ENCODE measurements around the gene DYRK3.
"Not testable (repeated sequence)": the region's sequence is repeated elsewhere in the genome, so short reads cannot be mapped to it uniquely, and the experiment has no call there.

DYRK3 gene

DNA sequence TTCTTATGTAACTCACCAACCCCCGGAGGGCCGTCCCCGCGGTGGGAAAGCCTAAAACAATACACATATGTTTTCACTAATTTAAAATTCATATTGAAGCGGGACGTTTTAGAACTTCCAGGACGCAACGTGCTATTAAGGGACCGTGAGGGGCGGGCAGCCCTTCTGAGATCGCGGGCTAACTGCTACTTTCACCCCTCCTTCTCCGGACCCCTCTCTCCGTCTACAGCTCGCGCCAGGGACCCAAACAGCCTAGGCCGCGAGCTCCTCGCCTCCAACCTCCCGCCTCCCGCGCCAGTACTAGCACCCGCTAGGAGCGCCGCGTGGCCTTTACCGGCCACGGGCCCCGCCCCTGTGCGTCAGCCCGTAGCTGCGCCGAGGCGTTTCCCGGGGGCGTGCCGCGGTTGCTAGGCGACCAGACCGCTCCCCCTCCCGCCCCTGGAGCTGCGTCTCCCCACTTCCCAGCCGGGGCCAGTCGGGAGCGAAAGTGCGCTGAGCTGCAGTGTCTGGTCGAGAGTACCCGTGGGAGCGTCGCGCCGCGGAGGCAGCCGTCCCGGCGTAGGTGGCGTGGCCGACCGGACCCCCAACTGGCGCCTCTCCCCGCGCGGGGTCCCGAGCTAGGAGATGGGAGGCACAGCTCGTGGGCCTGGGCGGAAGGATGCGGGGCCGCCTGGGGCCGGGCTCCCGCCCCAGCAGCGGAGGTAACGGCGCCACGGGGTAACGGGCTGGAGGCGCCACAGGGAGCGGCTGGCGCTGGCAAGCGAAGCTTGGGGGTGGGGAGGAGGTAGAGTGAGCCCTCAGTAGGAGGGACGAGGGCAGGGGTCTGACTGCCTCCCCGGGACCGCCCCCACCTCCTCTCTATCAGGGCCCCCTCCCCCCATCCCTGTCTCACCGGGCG, at the start of gene DYRK3:
DYRK3 (plus strand) TSS at position 457 of the 898 bp plus-strand sequence; CDS start at position 625, 168 bp downstream.
- DNase-seq = peak; percentile 92

DNA sequence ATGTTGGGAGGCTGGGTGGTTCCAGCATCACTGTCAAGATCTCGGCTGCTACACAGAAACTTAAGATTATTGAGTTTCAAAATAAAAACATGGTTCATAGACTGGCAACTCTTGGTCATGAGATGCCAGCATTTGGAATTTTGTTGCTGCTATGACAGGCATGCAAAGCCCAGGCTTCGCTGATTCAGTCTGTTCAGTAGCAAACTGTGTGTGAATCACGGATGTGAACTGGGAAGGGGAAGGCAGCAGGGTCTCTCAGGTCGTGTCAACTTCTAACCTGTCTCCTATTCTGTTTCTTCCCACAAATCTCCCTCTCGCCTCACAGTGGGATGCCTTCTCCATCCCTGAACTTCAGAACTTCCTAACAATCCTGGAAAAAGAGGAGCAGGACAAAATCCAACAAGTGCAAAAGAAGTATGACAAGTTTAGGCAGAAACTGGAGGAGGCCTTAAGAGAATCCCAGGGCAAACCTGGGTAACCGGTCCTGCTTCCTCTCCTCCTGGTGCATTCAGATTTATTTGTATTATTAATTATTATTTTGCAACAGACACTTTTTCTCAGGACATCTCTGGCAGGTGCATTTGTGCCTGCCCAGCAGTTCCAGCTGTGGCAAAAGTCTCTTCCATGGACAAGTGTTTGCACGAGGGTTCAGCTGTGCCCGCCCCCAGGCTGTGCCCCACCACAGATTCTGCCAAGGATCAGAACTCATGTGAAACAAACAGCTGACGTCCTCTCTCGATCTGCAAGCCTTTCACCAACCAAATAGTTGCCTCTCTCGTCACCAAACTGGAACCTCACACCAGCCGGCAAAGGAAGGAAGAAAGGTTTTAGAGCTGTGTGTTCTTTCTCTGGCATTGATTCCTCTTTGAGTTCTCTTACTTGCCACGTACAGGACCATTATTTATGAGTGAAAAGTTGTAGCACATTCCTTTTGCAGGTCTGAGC, 48.6 kb upstream of the DYRK3 start:
- no peak for DNase-seq

DNA sequence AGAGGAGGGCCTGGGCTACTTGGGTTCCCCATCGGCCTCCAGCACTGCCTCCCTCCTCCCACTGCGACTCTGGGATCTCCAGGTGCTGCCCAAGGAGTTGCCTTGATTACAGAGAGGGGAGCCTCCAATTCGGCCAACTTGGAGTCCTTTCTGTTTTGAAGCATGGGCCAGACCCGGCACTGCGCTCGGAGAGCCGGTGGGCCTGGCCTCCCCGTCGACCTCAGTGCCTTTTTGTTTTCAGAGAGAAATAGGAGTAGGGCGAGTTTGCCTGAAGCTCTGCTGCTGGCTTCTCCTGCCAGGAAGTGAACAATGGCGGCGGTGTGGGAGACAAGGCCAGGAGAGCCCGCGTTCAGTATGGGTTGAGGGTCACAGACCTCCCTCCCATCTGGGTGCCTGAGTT, 47.4 kb upstream of the DYRK3 start:
- no peak for DNase-seq

DNA sequence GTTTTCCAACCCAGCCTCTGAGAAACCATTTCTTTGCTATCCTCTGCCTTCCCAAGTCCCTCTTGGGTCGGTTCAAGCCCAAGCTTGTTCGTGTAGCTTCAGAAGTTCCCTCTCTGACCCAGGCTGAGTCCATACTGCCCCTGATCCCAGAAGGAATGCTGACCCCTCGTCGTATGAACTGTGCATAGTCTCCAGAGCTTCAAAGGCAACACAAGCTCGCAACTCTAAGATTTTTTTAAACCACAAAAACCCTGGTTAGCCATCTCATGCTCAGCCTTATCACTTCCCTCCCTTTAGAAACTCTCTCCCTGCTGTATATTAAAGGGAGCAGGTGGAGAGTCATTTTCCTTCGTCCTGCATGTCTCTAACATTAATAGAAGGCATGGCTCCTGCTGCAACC, 46.8 kb upstream of the DYRK3 start:
- DNase-seq = no peak

DNA sequence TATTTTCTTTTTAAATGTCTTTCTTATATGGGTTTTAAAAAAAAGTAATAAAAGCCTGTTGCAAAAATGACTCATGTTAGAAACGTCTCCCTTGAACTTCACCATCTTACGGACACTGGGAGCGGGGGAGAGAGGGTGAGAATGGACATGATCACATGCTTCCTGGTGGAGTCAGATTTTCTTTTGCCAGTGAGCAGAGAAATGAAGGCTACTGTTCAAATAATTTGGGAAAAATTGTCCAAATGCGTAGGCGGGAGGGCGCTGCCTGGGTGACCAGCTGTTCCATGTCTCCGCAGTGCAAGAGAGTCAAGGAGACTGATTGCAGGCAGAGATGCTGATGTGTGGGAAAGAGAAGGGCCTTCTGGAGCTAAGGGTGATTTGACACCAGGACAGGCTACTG, 46.1 kb upstream of the DYRK3 start:
- no peak for DNase-seq

DNA sequence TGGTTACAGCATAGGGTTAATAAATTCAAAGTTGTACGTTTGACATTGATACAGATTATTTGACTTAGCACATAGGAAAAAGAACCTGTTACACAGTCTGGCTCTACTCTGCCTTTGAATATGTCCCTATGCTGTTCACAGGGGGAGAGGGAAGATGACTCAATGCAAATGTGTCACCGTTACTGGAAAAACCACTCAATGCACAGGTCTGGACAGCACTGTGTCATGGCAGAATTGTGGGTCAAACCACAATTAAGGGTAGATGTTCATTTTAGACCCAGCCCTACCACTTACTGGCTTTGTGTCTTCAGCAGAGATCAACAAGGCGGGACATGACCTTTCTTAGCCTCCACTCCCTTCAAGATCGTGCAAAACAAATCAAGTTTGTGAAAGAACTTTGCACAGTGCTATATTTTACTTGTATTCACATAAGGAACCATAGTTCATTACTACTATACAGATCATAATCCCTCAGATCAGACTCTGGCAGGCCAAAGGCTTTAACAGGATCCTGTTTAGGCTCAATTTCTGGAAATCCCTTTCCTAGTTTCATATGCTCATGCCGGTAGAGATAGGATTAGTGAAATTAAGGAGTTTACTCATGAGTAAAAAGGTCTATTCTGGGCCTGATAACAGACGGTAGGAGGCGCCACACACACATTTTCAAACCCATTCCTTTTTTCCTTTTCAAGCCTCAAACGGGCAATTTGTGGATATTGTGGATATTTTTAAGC, 45.1 kb upstream of the DYRK3 start:
- DNase-seq = peak; percentile 77

DNA sequence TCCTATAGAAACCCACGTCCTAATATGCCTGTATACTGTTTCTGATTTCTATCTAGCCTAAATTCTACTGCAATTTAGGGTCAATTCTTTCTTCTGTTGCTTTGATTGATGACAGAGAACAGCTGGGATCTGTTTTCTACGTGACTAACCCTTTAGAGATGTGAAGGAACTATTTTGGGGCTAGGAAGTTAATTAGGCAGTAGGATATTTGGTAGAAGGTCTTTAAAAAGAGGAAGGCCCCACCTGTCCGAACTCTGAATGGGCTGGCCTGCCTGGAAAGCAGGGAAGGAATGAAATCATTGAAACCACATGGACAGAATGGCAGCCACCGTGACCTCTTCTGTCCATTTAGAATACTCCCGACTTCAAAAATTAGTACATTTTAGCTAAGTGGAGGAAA, 44.1 kb upstream of the DYRK3 start:
- DNase-seq = no peak

DNA sequence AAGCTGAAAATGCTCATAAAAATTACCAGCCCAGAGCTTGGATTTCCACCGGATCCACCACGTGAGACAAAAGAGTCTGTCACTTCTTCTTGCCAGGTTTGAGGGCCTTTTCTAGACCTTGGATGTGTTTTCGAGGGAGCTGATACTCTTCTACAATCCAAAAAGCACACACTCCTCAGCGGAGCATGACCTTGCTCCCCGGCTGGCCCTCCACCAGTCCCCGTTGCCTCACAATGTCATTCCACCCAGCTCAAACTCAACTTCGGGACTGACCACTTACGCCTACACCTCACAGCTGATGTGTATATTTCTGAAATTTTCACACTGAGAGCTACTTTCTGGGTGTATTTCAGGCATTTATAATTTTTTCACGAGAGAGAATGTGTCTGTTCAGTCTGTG, 43.6 kb upstream of the DYRK3 start:
- no peak for DNase-seq

DNA sequence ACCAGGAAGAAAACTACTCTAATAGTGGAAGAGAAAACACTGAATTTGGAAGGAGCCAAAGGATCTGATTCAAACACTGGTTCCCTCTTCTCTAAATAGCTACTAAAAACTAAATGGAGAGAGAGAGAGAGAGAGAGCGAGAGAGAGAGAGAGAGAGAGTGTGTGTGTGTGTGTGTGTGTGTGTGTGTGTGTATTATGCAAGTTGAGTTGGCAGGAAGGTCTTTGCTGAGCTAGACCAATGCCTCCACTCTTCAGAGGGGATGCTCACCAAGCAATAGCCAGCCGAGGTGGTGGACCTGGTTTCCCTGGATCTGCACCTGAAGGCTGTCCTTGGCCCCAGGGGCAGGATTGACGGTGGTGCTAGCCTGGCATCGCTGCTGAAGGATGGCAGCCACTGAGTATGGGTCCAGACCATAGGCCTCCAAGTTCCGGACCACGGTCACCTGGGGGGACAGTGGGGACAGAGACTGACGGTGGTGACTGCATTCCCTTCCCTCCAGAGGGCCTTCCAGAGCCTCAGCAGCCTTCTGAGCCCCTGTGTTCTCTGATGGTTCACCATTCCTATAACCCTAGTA, 41.9 kb upstream of the DYRK3 start:
- no peak for DNase-seq

DNA sequence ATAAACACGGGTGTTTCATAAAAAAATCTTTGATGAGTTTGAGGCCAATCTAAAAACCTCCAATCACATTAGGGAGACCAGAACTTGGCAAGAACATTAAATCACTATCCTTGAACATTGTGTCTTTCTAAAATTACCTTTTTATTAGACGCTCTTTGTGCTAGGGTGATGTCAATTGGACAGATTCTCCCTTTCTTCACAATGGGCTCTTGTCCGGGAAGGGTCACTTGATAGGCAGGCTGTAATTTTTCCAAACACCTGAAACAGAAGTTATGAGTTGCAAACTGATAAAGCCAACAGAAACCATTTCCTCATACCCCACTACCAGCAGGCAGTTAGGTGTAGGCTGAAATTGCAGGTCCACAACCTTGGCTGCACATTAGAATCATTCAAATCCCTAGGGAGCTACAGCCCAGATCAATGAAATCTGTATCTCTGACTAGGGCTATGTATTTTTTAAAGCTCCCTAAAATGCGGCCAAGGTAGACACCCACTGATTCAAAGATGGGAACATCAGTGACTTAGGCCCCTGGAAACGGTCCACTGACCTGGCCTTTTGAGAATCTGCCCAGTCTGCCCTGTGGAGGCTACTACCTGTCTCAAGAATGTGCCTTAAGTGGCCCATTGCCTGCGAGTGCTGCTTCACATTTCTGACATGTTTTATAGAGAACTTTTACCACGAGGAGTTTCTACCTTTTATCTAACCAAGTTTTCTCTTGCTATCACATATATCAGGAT, 39.6 kb upstream of the DYRK3 start:
- no peak for DNase-seq

DNA sequence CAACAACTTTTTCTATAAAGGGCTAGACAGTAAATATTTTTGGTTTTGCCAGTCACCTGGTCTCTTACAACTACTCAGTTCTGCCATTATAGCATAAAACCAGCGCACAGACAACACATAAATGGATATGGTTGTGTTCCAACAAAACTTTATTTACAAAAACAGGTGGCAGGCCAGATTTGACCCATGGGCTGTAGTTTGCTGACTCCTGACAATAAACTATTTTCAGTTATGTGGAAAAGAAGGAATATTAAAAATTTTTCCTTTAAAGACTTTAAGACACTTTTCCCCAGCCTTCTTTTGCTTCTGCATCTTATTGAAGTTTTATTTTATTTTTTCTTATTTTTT, 39.0 kb upstream of the DYRK3 start:
- DNase-seq = no peak

DNA sequence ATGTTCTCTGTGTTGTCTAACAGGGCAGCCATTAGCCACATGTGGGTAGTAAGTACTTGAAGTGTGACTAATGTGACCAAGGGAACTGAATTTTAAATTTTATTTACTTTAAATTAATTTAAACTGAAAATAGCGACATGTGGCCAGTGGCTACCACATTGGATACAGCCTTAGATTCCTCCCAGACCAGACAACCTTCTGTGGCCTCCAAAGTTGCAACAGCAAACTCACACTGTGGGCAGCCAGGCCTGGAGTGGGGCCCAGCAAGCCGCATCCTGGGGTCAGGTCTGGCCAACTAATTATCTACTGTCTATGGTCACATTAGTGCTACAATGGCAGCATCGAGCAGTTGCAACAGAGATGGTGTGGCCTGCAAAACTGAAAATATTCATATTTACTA, 34.8 kb upstream of the DYRK3 start:
- no peak for DNase-seq

DNA sequence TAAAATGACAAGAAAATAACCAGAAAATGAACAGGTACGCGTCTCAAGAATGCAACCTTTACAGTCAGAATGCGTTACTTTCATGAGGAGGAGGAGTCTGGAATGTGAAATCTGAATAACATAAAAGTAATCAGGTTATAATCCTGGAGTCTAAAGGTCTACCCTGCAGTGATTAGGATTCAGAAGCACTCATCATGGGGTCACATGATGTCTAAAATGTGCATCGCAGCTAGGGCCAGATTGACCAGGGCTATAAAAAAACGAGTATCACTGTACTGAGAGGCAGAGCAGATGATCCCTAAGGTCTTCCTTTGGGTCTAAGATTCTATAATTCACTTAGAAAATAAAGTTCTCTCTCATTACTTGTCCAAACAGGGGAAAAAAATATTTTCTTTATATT, 30.5 kb upstream of the DYRK3 start:
- no peak for DNase-seq

DNA sequence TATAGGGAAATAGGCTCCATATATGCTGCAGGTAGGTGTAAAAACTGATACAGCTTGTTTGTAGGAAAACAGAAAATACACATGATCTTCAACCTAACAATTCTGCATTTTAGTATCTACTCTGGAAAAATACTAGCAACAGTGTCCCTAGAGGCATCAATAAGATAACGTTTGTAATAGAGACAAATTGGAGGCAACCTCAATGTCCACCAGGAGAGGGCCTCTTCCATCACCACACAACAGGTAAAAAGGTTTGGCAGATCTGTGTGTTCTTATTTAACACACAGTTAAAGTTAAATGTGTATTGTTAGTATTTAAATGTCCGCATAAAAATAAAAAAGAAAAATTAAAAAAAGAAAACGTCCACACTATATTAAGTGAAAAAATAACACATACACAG, 28.5 kb upstream of the DYRK3 start:
- no peak for DNase-seq

DNA sequence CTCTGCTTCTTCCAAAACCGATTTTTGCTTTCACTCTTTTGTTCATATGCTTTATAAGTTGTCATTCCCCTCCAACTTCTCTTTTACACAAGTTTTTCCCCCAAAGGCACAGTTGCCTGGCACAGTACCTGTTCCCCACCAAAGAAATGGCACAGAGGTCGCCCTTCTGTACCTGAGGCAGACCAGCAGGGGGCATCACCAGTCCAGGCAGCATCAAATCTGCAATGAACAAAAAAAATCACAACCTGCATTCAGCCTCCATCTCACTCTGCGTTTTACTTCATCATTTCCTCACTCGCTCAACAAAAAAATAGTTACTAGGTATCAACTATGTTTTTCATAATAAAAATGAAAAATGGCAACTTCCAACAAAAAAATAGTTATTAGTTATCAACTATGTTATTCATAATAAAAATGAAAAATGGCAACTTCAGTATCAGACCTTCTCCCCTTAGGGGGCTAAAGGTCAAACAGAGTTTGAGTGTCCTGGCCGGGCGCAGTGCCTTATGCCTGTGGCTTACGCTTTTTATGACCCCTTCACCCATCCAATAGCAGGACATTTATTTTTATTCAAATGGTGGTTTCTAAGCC, 27.1 kb upstream of the DYRK3 start:
- peak; percentile 66 for DNase-seq

DNA sequence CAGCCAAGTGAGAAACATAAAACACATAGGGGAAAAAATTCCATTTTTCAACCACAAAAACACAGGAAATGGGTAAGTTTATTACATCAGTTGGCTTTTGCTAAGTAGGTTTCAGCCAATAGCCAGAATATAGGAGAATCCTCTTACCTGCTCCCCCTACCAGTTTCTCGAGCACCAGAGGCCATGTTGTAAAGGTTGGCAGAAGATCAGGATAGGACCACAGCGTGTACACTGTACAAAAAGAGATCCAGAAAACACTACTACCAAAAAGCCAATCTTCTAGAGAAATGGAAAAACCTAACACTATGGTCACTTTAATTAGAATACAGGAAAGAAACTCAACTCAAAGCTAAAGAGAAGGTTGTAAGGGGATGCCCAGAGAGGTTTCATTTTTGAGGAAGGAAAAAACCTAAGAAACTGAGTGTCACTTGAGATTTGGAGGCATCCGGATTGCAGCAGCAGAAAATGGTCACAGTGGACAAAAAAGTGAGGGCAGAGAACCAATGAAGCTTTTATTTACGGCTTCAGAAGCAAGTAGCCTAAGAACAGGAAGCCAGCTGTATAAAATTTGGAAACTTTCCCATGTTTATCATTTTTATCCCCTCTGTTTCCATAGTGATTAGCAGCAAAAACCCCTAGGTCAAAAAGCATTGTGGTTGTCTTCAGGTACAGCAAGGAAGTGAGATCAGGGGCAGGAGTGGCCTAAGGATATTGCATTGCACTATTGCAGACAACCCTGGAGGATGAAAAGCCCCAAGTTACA, 25.9 kb upstream of the DYRK3 start:
- DNase-seq = no peak

DNA sequence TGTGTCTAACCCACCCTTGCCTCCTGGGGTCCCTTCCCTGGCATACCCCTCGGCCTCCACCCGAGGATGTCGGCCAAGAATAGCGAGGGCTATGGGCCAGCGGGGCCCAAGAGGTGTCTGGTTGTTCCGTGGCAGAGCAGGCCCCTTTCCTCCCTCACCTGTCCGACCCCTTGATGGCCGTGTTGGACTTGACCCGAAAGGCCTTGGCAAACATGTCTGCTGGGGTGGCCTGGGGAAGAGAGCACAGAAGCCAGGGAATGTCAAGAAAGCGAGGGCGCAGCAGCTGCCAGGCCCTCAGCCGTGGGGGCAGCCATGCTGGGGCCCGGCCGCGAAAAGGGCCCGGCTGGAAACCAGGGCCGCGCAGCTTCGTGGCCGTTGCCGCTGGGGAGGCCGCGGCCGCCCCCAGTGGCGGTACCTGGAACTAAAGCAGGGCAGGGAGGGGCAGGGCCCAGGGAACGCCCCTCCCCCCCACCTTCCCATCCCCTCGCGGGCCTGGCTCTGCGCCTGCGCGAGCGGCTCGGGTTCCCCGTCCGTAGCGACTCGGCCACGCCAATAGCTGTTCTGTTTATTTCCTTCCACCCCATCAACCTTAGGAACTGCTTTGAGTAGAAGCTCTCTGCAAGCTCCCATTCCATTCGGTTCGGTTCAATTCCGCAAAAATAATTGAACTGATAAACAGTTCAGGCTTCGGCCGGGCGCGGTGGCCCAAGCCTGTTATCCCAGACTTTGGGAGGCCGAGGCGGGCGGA, 23.0 kb upstream of the DYRK3 start, which contains the start of gene EIF2D:
EIF2D (minus strand) TSS at position 337 of the 748 bp plus-strand sequence; CDS start at position 214, 123 bp downstream.
- peak; percentile 95 for DNase-seq

DNA sequence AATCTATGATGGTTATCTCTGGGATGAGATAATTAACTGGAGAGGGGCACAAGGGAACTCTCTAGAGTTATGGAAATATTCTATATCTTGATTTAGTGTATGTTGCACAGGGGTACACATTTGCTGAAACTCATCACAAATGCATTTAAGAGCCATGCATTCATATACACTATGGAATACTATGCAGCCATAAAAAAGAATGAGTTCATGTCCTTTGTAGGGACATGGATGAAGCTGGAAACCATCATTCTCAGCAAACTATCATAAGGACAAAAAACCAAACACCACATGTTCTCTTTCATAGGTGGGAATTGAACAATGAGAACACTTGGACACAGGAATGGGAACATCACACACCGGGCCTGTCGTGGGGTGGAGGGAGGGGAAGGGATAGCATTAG, 8.9 kb upstream of the DYRK3 start:
- not testable (repeated sequence) for DNase-seq

DNA sequence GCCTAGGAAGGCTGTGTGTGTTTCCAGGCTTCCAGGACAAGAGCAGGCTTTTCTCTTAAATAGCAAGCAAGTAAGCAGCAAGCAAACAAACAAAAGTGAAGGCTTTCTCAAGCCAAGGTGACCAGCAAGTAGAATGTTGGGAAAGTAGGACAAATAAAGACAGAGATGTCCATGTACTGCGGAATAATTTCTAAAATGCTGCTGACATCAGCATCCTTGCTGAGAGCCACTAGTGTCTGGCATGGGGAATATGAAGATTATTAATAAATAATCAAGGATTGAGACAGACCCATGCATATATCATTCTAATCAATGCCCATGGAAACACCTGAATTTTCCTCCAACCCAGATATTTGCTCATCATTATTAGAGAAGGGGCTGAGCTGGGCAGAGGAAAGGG, 6.4 kb upstream of the DYRK3 start:
- DNase-seq = no peak

DNA sequence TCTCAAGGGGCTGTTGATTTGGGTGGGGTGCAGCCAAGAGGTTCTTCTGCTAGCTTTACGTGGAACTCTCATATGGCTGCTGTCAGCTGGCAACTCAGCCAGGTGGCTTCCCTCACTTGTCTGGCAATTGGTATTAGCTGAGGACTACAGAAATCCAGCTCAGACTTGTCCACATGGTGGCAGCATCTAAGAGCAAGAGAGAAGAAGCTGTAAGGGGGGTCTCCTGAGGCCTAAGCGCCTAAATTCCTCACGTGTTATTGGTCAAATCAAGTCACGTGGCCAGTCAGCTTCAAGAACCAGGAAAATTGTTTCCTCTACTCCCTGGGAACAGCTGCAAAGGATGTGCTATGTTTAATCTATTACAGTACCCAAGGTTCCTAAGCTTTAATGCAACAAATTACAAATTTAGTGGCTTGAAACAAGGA, 4.2 kb upstream of the DYRK3 start:
- DNase-seq = peak; percentile 25

Data from stimulated activated CD4-positive, alpha-beta T cell treated with anti-CD3 and anti-CD28 coated beads, Interleukin-4, amount 100 ng/mL, for 24 hours (primary cell).